ENCODE results near the gene NFIX. TPM values are rescaled to one million over a fixed set of nuclear protein-coding genes. Genes with fewer than 3 reads are reported as not detected.

NFIX gene
- total and polyA plus RNA-seq, 2 of the 13 experiments (the other 11 are each of a cell fraction or from before 2014, with no cell fraction given): 3.4 to 5.4 TPM

- no peak overlapping the region for H2AFZ ChIP-seq (ENCODE audit: low read length)
- in situ Hi-C loops (cut with HindIII; ENCODE audit: extremely low pct_ligation_motif_present, low pct_unique_long_range_greater_than_20kb): no loop called here
- ChIA-PET CTCF (ENCODE audit: low intra/inter-chr PET ratio, low total read pairs) (no interaction called here), POLR2A (no interaction called here)
- no peaks in the 10 kb centered on the region for H3K36me3 ChIP-seq (replicated peaks in 1 of 2; ENCODE audit: control insufficient read depth in 1 of 2, insufficient read depth in 2 of 2, low read length in 2 of 2)
- H3K9me3 ChIP-seq (ENCODE audit: low read length): no peaks in the 10 kb centered on the region
- WGBS (ENCODE audit: low lambda C conversion rate): 61% methylated on average over 22 of the region's 22 CpGs
- H3K79me2 ChIP-seq (ENCODE audit: insufficient read depth, low read length): no peaks in the 10 kb centered on the region
- no peaks in the 10 kb centered on the region for H4K20me1 ChIP-seq (ENCODE audit: insufficient read depth, low read length)
- ATAC-seq (no peak), FAIRE-seq (no peak), DNase-seq (ENCODE audit: low spot score) (no peak)
- TF ChIP-seq BCL3 (CRISPR knock-in tag; IDR thresholded peaks at IDR 0.05): no peak
- TF ChIP-seq, protein P1, sequence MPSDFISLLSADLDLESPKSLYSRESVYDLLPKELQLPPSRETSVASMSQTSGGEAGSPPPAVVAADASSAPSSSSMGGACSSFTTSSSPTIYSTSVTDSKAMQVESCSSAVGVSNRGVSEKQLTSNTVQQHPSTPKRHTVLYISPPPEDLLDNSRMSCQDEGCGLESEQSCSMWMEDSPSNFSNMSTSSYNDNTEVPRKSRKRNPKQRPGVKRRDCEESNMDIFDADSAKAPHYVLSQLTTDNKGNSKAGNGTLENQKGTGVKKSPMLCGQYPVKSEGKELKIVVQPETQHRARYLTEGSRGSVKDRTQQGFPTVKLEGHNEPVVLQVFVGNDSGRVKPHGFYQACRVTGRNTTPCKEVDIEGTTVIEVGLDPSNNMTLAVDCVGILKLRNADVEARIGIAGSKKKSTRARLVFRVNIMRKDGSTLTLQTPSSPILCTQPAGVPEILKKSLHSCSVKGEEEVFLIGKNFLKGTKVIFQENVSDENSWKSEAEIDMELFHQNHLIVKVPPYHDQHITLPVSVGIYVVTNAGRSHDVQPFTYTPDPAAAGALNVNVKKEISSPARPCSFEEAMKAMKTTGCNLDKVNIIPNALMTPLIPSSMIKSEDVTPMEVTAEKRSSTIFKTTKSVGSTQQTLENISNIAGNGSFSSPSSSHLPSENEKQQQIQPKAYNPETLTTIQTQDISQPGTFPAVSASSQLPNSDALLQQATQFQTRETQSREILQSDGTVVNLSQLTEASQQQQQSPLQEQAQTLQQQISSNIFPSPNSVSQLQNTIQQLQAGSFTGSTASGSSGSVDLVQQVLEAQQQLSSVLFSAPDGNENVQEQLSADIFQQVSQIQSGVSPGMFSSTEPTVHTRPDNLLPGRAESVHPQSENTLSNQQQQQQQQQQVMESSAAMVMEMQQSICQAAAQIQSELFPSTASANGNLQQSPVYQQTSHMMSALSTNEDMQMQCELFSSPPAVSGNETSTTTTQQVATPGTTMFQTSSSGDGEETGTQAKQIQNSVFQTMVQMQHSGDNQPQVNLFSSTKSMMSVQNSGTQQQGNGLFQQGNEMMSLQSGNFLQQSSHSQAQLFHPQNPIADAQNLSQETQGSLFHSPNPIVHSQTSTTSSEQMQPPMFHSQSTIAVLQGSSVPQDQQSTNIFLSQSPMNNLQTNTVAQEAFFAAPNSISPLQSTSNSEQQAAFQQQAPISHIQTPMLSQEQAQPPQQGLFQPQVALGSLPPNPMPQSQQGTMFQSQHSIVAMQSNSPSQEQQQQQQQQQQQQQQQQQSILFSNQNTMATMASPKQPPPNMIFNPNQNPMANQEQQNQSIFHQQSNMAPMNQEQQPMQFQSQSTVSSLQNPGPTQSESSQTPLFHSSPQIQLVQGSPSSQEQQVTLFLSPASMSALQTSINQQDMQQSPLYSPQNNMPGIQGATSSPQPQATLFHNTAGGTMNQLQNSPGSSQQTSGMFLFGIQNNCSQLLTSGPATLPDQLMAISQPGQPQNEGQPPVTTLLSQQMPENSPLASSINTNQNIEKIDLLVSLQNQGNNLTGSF (CRISPR knock-in tag; IDR thresholded peaks at IDR 0.05): no peak
- no peak for TF ChIP-seq HDAC6 (IDR thresholded peaks at IDR 0.05; ENCODE audit: low read depth, low read length)
- no peak for TF ChIP-seq DR1 (CRISPR knock-in tag; IDR thresholded peaks at IDR 0.05)
- no peak for TF ChIP-seq ZNF382 (CRISPR knock-in tag; IDR thresholded peaks at IDR 0.05; ENCODE audit: borderline replicate concordance)
- no peaks in the 10 kb centered on the region for H3K27me3 ChIP-seq (ENCODE audit: control insufficient read depth in 1 of 2, insufficient read depth in 2 of 2, low read length in 2 of 2)
- no peak overlapping the region for H3K4me3 ChIP-seq (replicated peaks in 1 of 3; ENCODE audit: insufficient read depth in 1 of 3, low read depth in 2 of 3, low read length in 3 of 3)
- H3K4me1 ChIP-seq (ENCODE audit: insufficient read depth, low read length): peaks cover 44% of the 10 kb centered on the region
- no peak overlapping the region for H3K4me2 ChIP-seq (ENCODE audit: low read depth, low read length)
- BruUV-seq (replicated peaks): no TSS peak
- H3K27ac ChIP-seq (ENCODE audit: extremely low read length, insufficient read depth, low read length): no peak overlapping the region
- H3K9ac ChIP-seq (ENCODE audit: insufficient read depth, low read depth, low read length): no peak overlapping the region
- intact Hi-C loops (cut with micrococcal nuclease; ENCODE audit: unreplicated experiment): no loop called here
These were observed 4.8 kb upstream of the NFIX start for GRCh38 chr19:12990431-12990830.
